HEK293T (cell line): ENCODE measurements around the gene RPTOR.

Experiments
- CTCF ChIA-PET: fragments of 350-600 bp; formaldehyde crosslinking; extraction: SDS; loops from one replicate; lab custom pipeline; 2021; ENCODE audit warnings: antibody characterized with exemption, inconsistent platforms; lab: Yijun Ruan, JAX
- POLR2A ChIA-PET: fragments of 350-600 bp; formaldehyde crosslinking; extraction: SDS; loops from one replicate; lab custom pipeline; 2020; ENCODE audit warnings: antibody characterized with exemption, inconsistent platforms; lab: Yijun Ruan, JAX
- DNase-seq: peaks from one replicate; pipeline ENCODE4 v3.0.0; 2012; ENCODE audit warnings: mixed read lengths; ENCODE audit errors: extremely low spot score
- ARNT ChIP-seq: fragments of 450-650 bp; IDR thresholded peaks from 2 replicates; pipeline ENCODE4 v1.6.1; 2017; ENCODE audit warnings: mild to moderate bottlenecking
- BHLHE40 ChIP-seq: fragments of 450-650 bp; IDR thresholded peaks from 2 replicates; pipeline ENCODE4 v1.6.1; 2016; ENCODE audit warnings: mild to moderate bottlenecking, moderate library complexity, borderline replicate concordance
- CTBP1 ChIP-seq: fragments of 450-650 bp; IDR thresholded peaks from 2 replicates; pipeline ENCODE4 v1.6.1; 2016; ENCODE audit warnings: borderline replicate concordance
- ELF4 ChIP-seq: fragments of 450-650 bp; IDR thresholded peaks from 2 replicates; pipeline ENCODE4 v1.6.1; 2017; ENCODE audit warnings: antibody characterized with exemption
- FOXA1 ChIP-seq: fragments of 450-650 bp; IDR thresholded peaks from 2 replicates; pipeline ENCODE4 v1.6.1; 2016; ENCODE audit warnings: mild to moderate bottlenecking
- FOXK2 ChIP-seq: fragments of 450-650 bp; IDR thresholded peaks from 2 replicates; pipeline ENCODE4 v1.6.1; 2016; ENCODE audit warnings: mild to moderate bottlenecking
- FOXM1 ChIP-seq: fragments of 450-650 bp; IDR thresholded peaks from 2 replicates; pipeline ENCODE4 v1.6.1; 2017; ENCODE audit warnings: mild to moderate bottlenecking, borderline replicate concordance
- HDGF ChIP-seq: fragments of 450-650 bp; IDR thresholded peaks from 2 replicates; pipeline ENCODE4 v1.6.1; 2017; ENCODE audit warnings: antibody characterized with exemption, borderline replicate concordance
- L3MBTL2 ChIP-seq: fragments of 450-650 bp; conservative IDR thresholded peaks from 2 replicates; pipeline ENCODE4 v1.6.1; 2016; ENCODE audit warnings: mild to moderate bottlenecking
- LEF1 ChIP-seq: fragments of 450-650 bp; IDR thresholded peaks from 2 replicates; pipeline ENCODE4 v1.6.1; 2017; ENCODE audit warnings: mild to moderate bottlenecking, borderline replicate concordance
- NFRKB ChIP-seq: fragments of 450-650 bp; IDR thresholded peaks from 2 replicates; pipeline ENCODE4 v1.6.1; 2016; ENCODE audit warnings: mild to moderate bottlenecking, moderate library complexity
- PKNOX1 ChIP-seq: fragments of 450-650 bp; IDR thresholded peaks from 2 replicates; pipeline ENCODE4 v1.6.1; 2016
- SP1 ChIP-seq: fragments of 450-650 bp; IDR thresholded peaks from 2 replicates; pipeline ENCODE4 v1.6.1; 2017
- SUZ12 ChIP-seq: fragments of 450-650 bp; IDR thresholded peaks from 2 replicates; pipeline ENCODE4 v1.6.1; 2016; ENCODE audit warnings: mild to moderate bottlenecking
- TARDBP ChIP-seq: fragments of 450-650 bp; IDR thresholded peaks from 2 replicates; pipeline ENCODE4 v1.6.1; 2016
- ZNF384 ChIP-seq: fragments of 450-650 bp; IDR thresholded peaks from 2 replicates; pipeline ENCODE4 v1.6.1; 2016

RPTOR gene

GRCh38 chr17:80745183-80745582, 200.5 kb downstream of the RPTOR start:
- ChIA-PET POLR2A (no interaction called here), CTCF (no interaction called here)
- DNase-seq: no peak
- no peak for TF ChIP-seq ARNT
- no peak for TF ChIP-seq L3MBTL2
- TF ChIP-seq PKNOX1: no peak
- TF ChIP-seq CTBP1: no peak
- TF ChIP-seq FOXM1: no peak
- no peak for TF ChIP-seq HDGF
- TF ChIP-seq ELF4: no peak
- TF ChIP-seq FOXK2: no peak
- no peak for TF ChIP-seq SP1
- TF ChIP-seq LEF1: no peak
- TF ChIP-seq NFRKB: no peak
- no peak for TF ChIP-seq ZNF384
- TF ChIP-seq FOXA1: no peak
- TF ChIP-seq BHLHE40: no peak

- ChIA-PET POLR2A (no interaction called here), CTCF (no interaction called here)
- TF ChIP-seq SUZ12 (no peak), CTBP1 (no peak), ARNT (no peak), FOXA1 (no peak)
- no peak for DNase-seq
These were observed 201.8 kb downstream of the RPTOR start for GRCh38 chr17:80746262-80746935.

GRCh38 chr17:80747469-80747868, 202.8 kb downstream of the RPTOR start:
- TF ChIP-seq FOXK2 (no peak), HDGF (no peak), FOXM1 (no peak)
- DNase-seq: no peak
- ChIA-PET POLR2A (no interaction called here), CTCF (no interaction called here)

- POLR2A ChIA-PET: no interaction called here
- CTCF ChIA-PET: no interaction called here
- DNase-seq: no peak
- TF ChIP-seq HDGF (no peak), LEF1 (no peak), TARDBP (no peak), SP1 (no peak), ZNF384 (no peak), BHLHE40 (no peak), L3MBTL2 (no peak), FOXK2 (no peak), ARNT (no peak), FOXA1 (no peak)
These were observed 205.0 kb downstream of the RPTOR start for GRCh38 chr17:80749611-80750010.

GRCh38 chr17:80750263-80750662, 205.6 kb downstream of the RPTOR start:
- no peak for DNase-seq
- TF ChIP-seq SP1 (no peak), L3MBTL2 (no peak), BHLHE40 (no peak), SUZ12 (no peak), LEF1 (no peak), FOXK2 (no peak), FOXM1 (no peak), FOXA1 (no peak)
- CTCF ChIA-PET: no interaction called here
- POLR2A ChIA-PET: no interaction called here

- CTCF ChIA-PET: no interaction called here
These were observed 206.7 kb downstream of the RPTOR start for GRCh38 chr17:80751070-80751945.

GRCh38 chr17:80751946-80752581, 207.4 kb downstream of the RPTOR start:
- CTCF ChIA-PET: no interaction called here
- DNase-seq: no peak
- TF ChIP-seq LEF1 (no peak), SP1 (no peak), CTBP1 (no peak), ZNF384 (no peak), FOXM1 (no peak), L3MBTL2 (no peak), BHLHE40 (no peak), HDGF (no peak), SUZ12 (no peak), PKNOX1 (no peak), FOXK2 (no peak), FOXA1 (no peak), TARDBP (no peak), NFRKB (no peak), ELF4 (no peak), ARNT (no peak)
- POLR2A ChIA-PET: no interaction called here

More at GRCh38 chr17:80751070-80751945, 206.7 kb downstream of the RPTOR start:
- POLR2A ChIA-PET: no interaction called here
- no peak for TF ChIP-seq HDGF
- TF ChIP-seq FOXA1: no peak
- no peak for TF ChIP-seq SP1
- TF ChIP-seq L3MBTL2: no peak
- TF ChIP-seq ARNT: no peak
- TF ChIP-seq CTBP1: no peak
- DNase-seq: no peak
